ENCODE results near the gene MAGEC3. TPM values are rescaled to one million over a fixed set of nuclear protein-coding genes. Genes with fewer than 3 reads are reported as not detected.

MAGEC3 gene
- total RNA-seq, 1 experiment from 2014 or later = not detected

- Histone ChIP-seq H3K4me2 (ENCODE audit: insufficient read depth, insufficient read length, low read length) (no peak overlapping the region), H2BK15ac (ENCODE audit: low read depth, low read length) (no peak overlapping the region), H2BK120ac (ENCODE audit: low read depth, low read length, poor library complexity, severe bottlenecking) (no peak overlapping the region), H4K5ac (ENCODE audit: insufficient read length, low read depth, low read length) (no peak overlapping the region), H3K27me3 (ENCODE audit: insufficient read depth, low read length) (no peaks in the 10 kb centered on the region), H4K8ac (replicated peaks; ENCODE audit: insufficient read length, low read depth, low read length) (no peak overlapping the region), H3K4ac (ENCODE audit: low read depth, low read length) (no peak overlapping the region), H2BK12ac (ENCODE audit: insufficient read length, low read depth, low read length) (no peak overlapping the region), H3K23me2 (ENCODE audit: insufficient read length, low read depth, low read length, poor library complexity, severe bottlenecking) (no peaks in the 10 kb centered on the region), H2BK20ac (ENCODE audit: low read depth, low read length, poor library complexity, severe bottlenecking) (no peak overlapping the region), H2BK5ac (ENCODE audit: insufficient read length, low read length) (no peak overlapping the region), H3T11ph (ENCODE audit: low read length) (no peak overlapping the region), H3K9ac (ENCODE audit: extremely low read depth, insufficient read length, low read length) (no peak overlapping the region), H4K20me1 (ENCODE audit: control insufficient read depth, insufficient read depth, insufficient read length) (no peaks in the 10 kb centered on the region), H3K23ac (ENCODE audit: insufficient read length, low read depth, low read length) (no peak overlapping the region), H3K9me3 (ENCODE audit: control insufficient read depth, low read depth, low read length) (peaks cover 11% of the 10 kb centered on the region), H2AK5ac (ENCODE audit: insufficient read length, low read length) (no peak overlapping the region), H3K27ac (ENCODE audit: insufficient read length, low read depth, low read length) (no peak overlapping the region), H3K56ac (ENCODE audit: insufficient read length, low read depth, low read length) (no peak overlapping the region), H3K18ac (ENCODE audit: insufficient read length, low read depth, low read length) (no peak overlapping the region), H3K79me2 (ENCODE audit: insufficient read depth, low read length) (no peaks in the 10 kb centered on the region), H3K79me1 (ENCODE audit: insufficient read depth, low read depth, low read length, poor library complexity, severe bottlenecking) (no peaks in the 10 kb centered on the region), H3K14ac (ENCODE audit: insufficient read depth, low read length) (no peak overlapping the region), H3K4me1 (ENCODE audit: insufficient read depth, low read length) (no peaks in the 10 kb centered on the region), H2AFZ (ENCODE audit: low read length) (no peak overlapping the region), H4K91ac (ENCODE audit: insufficient read length, low read depth, low read length) (no peak overlapping the region)
- DNase-seq = no peak
- Mint-ChIP-seq H3K27me3 (ENCODE audit: low read depth) (no peaks in the 10 kb centered on the region), H3K4me1 (no peaks in the 10 kb centered on the region), H3K9me3 (peaks cover 68 to 79% of the 10 kb centered on the region in 2 experiments), H3K27ac (no peak overlapping the region; a peak in 1 of 7 replicates), H3K36me3 (ENCODE audit: insufficient read depth in 1 of 3, low read depth in 3 of 3) (peaks cover 0 to 2% (median 0%) of the 10 kb centered on the region in 3 experiments; a peak in 2 of 7 replicates), H3K4me3 (no peak overlapping the region)
- no peak for TF ChIP-seq CTCF (conservative IDR thresholded peaks at IDR 0.05)
- no CpG with 5 or more reads among the region's 2 CpGs for WGBS (ENCODE audit: extremely low coverage, insufficient read length, low lambda C conversion rate)
Measured at GRCh38 chrX:141814213-141814857, 23.8 kb upstream of the MAGEC3 start.

Data from H9 (cell line).